Choroid plexus epithelial cell (primary cell): ENCODE data around the gene DOK4.

Experiments
- DNase-seq: peaks from one replicate; pipeline ENCODE4 v3.0.0-alpha.2; 2010; ENCODE audit warnings: low read depth
- H3K4me3 ChIP-seq: 2 replicates; pipeline ENCODE4 v1.5.1; 2011; ENCODE audit warnings: low read depth, mild to moderate bottlenecking, control low read depth, low read length, moderate library complexity
- TF ChIP-seq, protein P1 (sequence below): conservative IDR thresholded peaks from 2 replicates; pipeline ENCODE4 v1.5.1; 2011; ENCODE audit warnings: low read depth, mild to moderate bottlenecking, control low read depth, inconsistent platforms, low read length, moderate library complexity

Gene DOK4

DNA sequence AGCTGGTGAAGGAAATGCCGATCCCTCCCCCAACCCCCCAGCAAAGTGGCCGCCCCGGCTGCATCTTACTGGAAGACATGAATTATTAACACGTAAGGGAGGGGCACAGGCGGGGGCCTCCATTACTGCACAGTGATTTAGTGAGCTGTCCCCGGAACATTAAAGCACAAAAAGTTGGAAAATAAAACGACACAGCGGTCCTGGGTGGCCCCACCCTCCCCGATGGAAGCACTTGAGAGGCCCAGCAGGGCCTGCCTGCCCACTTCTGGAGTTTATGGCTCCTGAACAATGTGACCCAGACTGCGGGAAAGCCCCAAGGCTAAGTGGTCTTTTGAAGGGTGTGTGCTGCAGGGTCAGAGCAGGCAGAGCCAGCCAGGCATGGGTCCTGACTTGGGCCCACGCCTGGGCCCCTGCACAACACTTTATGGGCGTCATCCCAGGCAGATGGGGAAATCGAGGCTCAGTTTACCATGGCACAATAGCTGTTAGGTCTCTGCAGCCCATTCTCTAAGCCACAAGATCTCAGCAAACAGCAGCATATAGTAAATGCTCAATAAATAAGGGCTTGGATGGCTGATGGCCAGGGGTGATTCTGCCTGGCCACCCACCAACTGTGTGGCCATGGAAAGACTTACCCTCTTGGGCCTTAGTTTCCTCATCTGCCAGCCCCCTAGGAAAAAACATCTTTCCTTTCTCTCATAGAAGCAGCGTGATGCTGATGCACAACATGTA lies 27.2 kb upstream of the DOK4 start:
- TF ChIP-seq, protein P1, sequence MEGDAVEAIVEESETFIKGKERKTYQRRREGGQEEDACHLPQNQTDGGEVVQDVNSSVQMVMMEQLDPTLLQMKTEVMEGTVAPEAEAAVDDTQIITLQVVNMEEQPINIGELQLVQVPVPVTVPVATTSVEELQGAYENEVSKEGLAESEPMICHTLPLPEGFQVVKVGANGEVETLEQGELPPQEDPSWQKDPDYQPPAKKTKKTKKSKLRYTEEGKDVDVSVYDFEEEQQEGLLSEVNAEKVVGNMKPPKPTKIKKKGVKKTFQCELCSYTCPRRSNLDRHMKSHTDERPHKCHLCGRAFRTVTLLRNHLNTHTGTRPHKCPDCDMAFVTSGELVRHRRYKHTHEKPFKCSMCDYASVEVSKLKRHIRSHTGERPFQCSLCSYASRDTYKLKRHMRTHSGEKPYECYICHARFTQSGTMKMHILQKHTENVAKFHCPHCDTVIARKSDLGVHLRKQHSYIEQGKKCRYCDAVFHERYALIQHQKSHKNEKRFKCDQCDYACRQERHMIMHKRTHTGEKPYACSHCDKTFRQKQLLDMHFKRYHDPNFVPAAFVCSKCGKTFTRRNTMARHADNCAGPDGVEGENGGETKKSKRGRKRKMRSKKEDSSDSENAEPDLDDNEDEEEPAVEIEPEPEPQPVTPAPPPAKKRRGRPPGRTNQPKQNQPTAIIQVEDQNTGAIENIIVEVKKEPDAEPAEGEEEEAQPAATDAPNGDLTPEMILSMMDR, result no peak
- no peak overlapping the region for H3K4me3 ChIP-seq
- DNase-seq, result no peak

DNA sequence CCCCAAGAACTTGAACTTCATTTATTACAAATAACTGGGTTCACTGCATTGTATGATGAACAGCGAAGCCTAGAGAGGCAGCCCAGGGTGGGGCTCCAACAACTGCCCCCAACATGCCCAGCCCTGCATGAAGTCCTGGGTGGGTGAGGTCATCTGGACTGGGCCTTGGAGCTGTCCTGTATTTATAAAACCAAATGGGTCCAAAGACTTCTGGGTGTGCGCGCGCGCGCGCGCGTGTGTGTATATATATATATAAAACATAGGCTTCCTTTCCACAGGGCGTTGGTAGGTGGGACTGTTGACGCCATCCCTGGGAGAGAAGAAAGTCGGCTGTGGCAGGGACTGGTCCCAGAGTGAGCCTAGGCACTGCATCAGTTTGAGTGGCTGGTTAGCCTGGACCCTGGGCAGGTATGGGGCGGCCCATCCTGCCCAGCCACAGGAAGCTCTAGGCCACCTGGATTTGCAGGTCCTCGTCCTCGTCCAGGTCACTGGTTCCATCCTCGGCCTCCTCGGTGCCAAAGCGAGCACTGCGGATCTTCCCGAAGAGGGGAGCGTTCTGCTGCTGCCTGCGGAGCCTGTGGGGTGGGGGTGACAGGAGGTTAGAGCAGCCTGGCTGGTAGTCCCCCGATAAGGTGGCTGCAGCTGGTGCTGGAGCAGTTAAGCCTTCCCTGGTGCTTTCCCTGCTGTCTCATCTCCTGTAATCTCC lies 26.2 kb upstream of the DOK4 start:
- DNase-seq, result no peak
- TF ChIP-seq, protein P1, result no peak
- H3K4me3 ChIP-seq, result no peak overlapping the region

DNA sequence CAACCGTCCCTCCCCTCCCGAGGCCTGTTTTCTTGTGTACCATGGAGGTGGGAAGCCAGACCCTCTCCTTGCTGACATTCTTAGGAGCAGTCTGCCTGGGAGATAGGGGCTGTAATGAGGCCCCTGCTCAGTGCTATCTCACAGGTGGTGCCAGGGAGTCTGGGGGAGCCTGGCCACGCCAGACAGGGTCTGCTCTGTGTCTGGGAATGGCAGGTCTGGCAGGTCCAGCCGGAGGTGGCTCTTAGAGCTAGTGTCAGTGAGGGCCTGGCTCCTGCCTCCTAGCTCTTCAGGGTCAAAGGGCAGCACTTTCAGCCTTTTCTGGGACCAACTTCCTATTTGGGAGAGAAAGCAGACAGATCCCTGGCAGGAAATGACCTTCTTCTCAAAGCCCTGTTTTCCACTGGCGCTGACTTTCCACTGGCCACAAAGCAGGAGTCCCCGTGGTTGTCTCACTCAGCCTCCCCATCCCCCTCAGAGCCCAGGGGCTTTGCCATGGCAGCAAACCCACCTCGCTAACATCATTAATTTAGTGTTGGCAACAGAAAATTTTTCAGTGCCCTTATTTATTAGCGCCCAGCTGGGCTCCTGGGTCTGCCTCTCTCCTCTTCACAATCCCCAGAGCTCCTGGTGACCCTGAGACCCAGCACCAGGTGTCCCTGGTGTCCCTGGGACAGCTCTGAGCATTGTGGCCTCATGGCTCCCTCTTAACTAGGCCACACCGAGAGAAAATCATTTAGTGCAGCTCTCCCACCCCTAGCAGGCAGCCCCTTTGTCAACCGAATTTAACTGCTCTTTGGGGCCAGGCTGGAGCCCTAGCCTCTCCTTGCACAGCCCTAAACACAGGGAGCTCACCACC lies 24.0 kb upstream of the DOK4 start:
- no peak overlapping the region for H3K4me3 ChIP-seq
- TF ChIP-seq, protein P1, result no peak
- DNase-seq, result no peak

DNA sequence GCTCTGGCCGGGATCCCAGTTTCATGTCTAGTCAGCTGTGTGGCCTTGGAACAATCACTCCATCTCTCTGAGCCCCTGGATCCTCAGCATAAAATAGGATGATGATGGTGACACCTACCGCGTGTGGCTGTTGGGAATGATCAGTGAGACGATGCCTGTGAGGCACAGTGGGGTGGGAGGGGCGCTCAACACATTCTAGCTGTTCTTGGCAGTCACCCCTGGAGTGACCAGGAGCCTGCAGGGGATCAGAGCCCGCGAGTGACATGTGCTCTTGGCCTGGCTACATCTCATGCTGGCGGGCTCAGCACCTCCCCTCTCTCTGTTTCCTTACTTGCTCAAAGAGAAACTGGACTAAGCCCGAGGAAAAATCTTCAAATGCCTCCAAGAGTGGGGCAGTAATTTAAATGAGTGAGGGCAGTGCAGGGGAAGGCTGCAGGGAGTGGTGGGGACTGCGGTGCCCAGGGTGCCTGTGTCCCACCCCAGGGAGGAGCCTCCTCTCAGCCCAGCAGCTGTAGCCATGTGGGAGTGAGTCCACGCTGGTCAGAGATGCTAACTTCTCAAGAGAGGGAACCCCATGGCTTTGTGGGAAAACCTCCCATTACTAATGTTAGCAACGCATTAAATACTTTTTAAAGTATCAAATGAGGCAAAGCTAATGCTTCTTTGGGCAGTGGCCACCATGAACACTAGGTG lies 23.1 kb upstream of the DOK4 start:
- TF ChIP-seq, protein P1, result no peak
- H3K4me3 ChIP-seq, result no peak overlapping the region
- DNase-seq, result no peak

DNA sequence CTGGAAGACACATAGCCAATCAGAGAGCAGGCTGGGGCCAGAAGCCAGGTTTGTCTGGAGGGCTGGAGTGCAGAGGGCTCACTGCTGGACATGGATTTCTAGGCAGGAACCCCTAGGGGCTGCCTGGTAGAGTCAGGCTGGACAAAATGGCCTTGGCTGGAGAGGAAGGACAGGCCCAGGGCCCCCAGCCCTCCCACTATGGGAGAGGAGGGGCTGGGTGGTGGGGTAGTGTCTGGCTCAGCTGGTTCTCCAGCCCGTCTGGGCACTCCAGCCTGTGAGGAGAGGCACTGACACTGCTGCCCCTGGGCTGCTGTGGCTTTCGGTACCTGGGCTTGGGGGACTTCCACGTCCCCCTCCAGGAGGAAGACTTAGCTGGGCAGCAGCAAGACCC lies 21.7 kb upstream of the DOK4 start:
- TF ChIP-seq, protein P1, result no peak
- no peak for DNase-seq
- H3K4me3 ChIP-seq, result no peak overlapping the region

DNA sequence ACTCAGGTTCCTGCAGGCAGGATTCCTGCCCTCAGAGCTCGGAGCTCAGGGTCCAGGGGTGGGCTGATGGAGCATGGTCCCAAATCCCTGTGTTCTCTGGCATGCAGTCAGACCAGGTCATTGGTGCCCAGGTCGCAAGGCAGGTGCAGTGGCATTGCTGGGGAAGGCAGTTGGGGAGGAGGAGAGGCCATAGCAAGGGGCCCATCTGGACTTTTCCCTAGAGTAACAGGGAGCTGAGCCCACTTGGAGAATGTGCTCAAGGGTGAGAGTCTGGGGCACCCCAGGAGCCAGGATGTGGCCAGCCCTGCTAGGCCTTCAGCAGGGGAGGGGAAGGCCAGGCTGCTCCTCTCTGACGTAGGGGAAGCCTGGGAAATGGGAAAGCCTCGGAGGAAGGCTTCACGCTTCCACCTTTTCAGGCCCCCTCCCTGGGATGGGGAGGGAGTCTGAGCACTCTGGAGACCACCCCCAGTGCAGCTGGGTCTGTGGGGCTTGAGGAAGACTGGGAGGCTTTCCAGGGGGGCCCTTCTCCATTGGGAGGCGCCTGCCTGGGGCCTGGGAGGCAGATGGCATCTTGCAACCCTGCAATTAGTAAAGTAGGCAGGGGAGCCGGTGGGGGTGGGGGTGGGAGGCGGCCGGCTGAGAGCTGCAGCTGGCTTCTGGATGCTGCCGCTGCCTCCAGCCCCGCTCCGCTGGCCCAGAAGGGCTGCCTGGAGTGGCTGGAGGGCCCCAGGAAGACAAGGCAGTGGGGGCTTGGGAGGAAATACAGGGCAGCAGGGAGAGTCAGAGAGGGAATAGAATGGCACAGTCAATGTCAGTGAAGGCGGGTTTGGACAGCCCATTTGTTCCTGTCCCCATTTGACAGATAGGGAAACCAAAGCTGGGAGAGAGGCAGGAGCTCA lies 21.1 kb upstream of the DOK4 start:
- DNase-seq, result no peak
- H3K4me3 ChIP-seq, result no peak overlapping the region
- TF ChIP-seq, protein P1, result no peak
